ENCODE data around the gene MPEG1.
A peak's percentile ranks its signal among the peaks of the same experiment; 100 is the strongest.

The MPEG1 gene

DNA sequence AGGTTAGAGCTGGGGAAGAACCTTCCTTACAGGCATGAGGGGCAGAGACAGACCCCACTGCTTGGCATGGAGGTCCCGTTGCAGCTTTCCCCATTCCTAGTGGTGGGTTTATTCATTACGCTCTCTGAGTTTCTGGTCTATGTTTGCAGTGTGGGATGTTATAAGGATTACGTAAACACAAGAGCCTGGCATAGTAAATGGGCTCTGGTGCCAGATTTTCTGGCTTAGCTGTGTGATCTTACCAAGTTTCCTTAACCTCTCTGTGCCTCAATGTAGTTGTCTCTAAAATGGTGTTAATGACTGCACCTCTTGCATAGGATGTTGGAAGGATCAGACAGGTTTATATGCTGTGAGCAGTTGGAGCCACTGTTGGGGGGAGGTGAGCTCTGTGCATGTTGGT is 25.7 kb downstream of the MPEG1 start:
- DNase-seq, result no peak

DNA sequence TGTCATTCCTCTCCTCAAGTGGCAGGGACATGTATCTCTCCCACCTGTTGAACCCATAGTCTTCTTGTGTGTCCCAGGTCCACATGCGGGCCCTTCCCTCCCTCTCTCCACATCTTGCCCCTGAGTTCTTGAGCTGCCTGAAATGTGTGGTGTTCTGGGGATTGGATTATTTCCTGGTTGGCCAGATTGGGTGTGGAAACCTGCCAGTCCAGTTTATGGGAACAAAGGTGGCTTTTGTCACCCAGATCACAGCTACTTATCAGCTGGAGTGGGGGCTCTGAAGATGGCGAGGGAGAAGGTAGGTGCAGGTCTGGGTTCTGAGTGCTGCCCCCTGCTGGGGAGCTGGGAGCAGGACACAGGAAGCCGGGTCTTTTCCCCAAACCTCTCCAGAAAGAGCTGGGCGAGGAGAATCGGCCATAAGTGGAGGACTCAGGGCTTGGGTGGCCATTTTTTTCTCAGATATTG is 26.6 kb downstream of the MPEG1 start:
- DNase-seq, result peak; percentile 66

DNA sequence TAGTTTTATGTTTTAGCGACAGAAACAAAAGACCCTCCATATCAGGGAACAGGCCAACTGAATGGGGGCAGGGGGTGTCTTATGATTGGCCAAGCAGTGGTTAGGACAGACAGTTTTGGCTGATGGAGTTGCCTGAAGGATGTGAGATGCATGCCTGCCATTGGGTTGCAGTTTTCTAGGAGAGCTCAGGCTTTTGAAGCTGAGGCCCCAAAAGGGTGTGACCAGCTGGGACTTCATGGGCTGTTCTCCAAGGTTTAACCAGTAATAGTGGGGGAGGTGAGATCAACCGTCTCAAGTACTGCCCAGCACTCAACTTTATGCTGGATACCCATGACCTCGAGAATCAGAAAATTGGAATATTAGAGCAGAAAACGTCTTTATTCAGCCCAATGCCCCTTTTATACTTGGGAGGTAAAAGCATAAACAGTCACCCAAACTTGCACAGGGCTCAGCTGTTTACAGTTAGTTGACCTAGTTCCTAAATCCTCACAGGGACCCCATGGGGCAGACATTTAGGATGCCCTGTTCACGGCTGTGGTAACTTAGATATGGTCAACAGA is 27.3 kb downstream of the MPEG1 start:
- no peak for DNase-seq

DNA sequence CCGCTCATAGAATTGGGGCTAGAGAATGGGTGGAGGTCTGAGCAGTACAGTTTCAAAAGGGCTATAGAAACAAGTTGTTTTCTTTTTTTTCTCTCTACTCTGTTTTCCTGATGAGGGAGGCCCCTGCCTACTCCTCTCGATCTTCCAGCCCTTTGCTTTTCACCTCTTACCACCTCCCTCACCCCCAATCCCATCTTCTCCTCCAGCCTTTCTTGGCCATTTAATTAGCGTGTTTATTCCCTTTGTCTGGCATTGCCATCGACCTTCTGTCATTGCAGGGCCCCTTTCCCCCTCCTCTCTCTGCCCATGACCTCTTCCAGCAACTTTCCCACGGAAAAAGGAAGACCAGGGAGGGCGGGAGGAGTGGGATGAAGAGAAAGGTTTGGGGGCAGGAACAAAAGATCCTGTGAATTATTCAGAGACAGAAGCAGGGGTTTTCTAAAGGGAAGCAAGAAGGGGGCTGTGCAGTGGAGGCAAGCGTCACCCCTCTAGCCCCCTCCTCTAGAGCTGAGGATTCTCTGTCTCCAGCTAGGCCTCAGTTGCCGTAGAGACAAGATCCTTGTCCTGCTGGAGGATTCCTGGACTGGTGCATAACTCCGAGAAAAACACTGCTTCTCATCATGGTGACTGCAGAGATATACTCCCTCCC is 27.9 kb downstream of the MPEG1 start:
- no peak for DNase-seq

DNA sequence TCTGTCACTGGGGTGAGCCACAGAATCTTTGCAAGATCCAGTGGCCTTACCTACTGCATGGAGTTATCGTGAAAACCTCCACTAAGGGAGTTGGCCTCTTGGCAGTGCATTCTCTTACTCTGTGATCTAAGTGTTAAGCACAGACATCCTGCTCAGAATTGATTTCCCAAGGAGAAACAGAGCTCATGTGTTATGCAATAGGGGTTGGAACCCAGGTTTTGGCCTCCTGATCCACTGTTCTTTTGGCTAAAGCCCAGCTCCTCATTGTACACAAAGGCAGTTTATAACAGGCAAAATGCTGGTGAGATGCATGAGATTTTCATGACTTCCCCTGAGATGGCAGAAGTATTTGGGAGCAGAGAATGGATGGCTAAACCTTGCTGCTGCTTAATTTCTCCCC is 29.0 kb downstream of the MPEG1 start:
- no peak for DNase-seq

DNA sequence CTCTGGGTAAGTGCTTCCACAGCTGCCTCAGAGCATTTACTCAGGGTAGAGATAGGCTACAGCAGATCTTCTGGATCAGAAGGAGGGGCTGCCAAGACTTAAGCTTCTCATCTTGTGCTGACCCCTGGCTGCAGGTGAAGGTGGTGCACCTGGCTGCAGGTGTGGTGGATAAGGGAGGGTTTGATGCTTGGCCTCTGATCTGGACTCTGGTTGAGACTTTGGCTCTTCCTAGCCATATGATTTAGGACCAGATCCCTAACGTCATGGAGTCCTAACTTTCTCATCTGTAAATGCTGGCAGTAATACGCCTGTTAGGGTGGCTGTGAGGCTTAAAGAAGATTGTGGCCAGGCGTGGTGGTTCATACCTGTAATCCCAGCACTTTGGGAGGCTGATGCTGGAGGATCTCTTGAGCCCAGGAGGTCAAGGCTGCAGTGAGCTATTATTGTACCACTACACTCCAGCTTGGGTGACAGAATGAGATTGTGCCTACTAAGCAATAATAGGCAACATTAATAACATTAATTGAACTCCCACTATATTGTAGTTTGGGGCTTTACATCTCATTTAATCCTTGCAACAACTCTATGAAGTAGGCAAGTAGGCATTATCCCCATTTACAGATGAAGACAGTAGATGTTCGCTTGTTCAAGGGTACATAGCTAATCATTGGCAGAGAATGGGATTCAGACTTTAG is 30.1 kb downstream of the MPEG1 start:
- peak; percentile 40 for DNase-seq

DNA sequence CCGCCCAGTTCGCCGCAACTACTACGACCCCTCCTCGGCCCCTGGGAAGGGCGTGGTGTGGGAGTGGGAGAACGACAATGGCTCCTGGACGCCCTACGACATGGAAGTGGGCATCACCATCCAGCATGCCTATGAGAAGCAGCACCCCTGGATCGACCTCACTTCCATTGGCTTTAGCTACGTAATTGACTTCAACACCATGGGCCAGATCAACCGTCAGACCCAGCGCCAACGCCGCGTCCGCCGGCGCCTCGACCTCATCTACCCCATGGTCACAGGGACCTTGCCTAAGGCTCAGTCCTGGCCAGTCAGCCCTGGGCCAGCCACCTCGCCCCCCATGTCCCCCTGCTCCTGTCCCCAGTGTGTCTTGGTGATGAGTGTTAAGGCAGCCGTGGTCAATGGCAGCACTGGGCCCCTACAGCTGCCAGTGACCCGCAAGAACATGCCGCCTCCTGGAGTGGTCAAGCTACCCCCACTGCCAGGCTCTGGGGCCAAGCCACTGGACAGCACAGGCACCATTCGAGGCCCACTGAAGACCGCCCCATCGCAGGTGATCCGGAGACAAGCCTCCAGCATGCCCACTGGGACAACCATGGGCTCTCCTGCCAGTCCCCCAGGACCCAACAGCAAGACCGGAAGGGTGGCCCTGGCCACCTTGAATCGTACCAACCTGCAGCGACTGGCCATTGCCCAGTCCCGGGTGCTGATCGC is 30.8 kb downstream of the MPEG1 start:
- DNase-seq, result no peak

DNA sequence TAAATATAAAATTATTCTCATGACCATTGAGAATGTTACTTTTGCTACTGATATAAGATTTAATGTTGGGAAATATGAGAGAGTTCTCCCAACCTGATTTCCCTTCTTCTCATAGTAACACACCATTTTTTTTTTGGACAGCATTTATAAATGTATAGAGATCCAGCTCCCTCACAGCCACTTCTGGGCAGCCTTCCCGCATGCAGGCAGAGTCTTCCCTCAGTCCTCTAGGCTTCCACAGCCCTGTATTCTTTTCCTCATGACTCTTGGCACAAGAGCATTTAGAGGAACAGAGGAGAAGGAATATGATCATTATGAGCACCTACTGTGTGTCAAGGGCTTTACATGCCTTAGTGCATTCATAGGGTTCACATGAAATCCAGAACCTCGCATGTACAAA is 31.8 kb downstream of the MPEG1 start:
- no peak for DNase-seq

DNA sequence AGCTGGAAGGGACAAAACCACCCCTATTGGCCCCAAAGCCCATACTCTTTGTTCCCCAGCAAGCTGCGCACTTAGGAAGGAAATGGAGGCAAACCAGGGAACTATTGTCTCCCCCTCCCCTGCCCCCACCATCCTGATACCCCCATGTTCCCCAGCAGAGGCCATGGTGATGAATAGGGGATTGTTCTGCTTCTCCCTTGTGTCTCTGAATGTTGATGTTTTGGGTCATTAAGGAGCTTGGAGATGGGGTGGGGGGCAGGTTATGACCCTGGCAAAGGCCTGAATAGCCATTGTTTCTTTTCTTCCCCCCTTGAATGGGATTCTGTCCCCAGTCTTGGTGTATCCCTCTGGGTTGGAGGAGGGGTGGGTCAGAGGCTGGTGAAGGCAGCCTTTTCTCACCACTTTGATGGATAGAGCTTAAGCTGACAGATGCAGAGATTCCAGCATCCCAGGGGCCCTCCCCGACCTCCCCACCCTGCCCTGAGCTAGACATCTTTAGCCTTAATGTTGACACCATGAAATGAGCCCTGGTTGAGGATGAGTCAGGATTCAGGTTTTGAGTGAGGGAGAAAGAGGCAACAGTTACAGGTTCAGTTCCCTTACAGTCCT is 32.5 kb downstream of the MPEG1 start:
- no peak for DNase-seq

DNA sequence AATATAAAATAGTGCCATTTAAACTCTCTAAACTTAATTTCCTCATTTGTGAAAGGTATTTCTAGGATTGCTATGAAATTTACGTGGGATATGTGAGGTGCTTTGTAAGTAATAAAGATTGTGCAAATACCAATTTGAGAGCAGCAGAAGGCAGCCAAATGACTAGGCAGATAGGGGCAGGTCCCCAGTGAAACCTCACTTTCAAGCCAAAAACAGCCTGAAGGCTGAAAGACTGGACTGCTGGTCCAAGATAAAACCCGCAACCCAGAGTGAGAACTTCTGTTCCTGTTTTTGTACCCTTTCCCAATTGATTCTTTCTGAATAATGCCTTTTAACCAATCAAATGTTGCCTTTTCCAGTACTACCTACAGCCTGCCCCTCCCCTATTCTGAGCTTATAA is 33.6 kb downstream of the MPEG1 start:
- no peak for DNase-seq

DNA sequence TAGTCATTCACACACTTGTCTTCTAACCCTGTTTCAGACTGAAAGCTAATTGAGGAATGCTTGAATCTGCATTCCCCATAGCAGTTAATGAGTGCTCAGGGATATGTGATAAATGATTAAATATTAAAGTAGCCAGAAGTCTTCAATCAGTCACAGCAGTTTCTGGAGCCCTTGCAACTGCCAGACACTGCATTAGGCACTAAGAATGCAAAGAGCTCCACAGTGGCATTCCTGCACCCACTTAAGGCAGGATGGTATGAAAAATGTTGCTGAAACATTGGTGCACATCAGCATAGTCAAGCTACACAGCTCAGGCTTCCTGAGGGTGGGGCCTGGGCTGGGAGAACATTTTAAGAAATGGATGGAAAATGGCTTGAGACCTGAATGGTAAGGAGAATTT is 34.3 kb downstream of the MPEG1 start:
- DNase-seq, result no peak

DNA sequence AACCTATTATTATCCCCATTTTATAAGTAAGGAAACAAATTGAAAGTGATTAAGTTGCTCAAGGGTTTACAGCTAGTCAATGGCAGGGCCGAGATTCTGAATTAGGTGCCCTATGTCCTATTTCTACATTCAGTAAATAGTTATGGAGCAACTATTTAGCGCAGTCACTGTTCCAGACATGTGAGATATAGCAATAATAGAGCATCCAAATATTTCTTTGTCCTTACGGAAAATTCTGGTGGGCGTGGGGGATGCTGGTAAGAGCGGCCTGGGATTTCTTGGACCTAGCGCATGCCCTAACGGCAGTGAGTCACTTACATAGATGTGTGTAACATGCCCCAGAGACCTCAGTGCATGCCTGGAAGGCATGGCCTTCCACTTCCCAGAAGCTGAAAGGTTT is 36.4 kb downstream of the MPEG1 start:
- no peak for DNase-seq

DNA sequence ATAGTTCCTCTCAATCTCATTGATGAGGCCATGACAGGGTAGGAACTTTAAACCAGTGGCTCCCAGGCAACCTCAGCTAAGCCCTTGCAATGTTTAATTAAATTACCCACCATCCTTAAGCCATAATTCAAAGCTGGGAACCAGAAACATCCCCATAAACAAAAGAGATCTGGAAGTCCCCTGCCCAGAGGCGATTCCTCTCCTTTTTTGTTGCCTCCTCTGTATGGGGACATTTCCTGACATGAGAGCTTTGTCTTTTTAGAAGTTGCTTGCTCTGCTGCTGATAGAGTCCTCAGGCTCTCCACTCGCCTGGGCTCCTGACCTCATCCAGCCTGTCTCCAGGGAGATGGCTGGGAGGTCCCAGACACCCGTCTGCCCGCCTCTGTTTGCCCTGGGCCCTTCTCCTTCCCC is 37.6 kb downstream of the MPEG1 start:
- no peak for DNase-seq

DNA sequence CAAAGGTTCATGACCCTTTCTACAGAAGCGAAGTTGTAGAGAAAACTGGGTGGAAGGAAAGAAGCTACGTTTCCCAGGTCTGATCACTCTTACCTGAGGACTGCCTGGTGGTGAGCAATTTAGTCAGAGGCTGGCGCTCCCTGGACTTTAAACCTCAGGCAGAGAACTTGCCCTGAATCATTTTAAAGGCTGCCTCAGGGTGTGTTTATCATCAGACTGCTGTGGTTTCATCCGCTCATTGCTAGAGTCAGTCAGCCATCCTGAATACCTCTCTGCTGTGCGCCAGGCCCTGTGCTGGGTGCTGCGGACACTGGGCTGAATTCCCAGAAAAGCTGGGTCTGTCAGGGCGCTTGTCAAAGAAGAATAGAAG is 38.1 kb downstream of the MPEG1 start:
- no peak for DNase-seq

DNA sequence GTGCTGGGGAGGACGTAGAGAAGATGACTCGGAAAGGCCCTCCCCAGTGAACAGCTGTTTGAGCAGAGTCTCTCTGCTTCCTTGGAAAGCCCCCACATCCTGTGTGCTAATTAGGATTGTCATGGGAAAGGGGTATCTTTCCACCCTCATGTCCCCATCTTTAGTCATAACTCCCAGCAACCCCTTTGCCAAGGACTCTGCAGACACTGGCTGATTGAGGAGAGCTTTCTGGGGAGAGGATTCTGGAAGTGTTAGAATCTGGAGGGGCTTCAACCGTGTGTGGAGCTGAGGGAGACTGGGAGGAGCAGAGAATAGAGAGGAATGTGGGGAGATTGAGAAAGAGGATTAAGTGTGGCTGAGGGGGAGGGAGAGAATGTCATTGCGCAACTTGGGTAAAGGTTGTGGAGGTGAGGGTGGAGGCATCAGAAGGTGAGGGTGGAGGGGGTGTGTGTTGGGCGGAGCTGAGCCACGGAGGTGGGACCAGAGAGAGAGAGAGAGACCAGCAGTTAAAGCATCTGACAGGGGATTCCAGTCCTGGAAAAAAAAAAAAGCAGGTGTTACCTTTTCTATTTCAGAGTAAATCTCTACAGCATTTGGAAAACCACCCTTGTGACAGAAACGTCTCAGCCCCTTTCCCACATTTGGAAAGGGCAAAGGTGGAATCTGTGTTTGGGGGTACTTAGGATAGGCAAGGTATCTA is 38.6 kb downstream of the MPEG1 start:
- DNase-seq, result no peak

DNA sequence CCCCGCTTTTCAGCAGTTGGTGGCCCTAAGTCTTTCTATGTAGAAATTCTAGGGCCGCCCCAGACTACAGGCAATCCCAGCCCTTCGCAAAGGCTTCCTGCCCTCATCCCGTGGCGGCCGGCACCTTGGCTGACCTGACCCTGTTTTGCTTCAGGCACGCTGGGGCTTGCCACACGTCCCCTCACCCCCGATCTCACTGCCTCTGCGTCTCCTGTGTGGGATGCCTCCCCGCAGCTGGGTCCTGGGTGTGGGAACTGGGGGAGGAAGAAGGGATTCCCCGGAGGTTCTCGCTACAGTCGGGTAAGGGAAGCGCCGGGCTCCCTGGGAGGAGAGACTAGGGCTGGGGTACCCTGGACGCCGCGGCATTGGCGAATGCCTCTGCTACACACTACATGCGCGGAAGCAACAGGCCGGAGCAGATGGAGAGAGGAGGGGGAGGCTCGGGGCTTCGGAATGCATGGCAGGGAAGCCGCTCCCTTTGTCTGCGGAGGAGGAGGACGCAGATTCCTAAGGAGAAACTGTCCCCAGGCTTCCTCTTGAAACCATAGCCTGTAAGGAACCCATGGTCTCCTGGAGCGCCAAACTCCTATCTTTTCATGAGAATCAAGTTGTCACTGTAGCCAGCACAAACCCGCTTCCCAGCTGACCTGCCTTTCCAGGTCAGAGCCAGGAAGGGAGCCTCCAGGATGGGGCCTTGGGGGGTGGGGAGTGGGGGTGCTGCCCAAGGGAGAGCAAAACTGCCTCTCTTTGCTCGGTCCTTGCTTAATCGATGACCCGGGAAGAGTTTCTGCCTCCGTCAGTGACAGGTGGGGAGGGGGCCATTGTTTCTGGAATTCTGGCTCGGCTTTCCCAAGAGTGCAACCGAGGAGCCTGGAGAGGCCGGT is 39.4 kb downstream of the MPEG1 start:
- peak; percentile 18 for DNase-seq

DNA sequence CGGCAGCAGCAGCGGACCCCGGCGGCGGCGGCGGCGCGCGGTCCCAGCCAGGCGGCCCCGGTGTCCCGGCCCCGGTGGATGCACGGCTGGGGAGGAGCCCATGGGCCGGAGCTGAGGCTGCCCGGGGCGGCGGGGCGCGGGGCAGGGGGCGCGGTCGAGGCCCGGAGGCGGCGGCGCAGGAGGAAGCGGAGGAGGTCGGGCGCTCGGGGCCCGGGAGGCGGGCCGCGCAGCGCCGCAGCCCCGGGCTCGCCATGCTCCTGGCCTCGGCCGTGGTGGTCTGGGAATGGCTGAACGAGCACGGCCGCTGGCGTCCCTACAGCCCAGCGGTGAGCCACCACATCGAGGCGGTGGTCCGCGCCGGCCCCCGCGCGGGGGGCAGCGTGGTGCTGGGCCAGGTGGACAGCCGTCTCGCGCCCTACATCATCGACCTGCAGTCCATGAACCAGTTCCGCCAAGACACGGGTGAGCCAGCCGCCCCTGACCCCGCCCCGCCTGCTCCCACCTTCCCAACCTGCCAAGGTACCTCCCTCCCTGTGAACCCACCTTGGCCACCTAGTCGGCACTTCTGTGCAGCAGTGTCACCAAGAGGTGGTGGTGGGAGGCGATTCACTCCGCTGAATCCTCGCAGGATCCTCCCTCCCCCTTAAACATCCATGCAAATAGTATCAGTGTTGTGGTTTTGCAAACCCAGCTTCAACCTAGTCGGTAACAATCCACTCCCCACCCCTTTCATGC is 40.2 kb downstream of the MPEG1 start:
- peak; percentile 36 for DNase-seq

DNA sequence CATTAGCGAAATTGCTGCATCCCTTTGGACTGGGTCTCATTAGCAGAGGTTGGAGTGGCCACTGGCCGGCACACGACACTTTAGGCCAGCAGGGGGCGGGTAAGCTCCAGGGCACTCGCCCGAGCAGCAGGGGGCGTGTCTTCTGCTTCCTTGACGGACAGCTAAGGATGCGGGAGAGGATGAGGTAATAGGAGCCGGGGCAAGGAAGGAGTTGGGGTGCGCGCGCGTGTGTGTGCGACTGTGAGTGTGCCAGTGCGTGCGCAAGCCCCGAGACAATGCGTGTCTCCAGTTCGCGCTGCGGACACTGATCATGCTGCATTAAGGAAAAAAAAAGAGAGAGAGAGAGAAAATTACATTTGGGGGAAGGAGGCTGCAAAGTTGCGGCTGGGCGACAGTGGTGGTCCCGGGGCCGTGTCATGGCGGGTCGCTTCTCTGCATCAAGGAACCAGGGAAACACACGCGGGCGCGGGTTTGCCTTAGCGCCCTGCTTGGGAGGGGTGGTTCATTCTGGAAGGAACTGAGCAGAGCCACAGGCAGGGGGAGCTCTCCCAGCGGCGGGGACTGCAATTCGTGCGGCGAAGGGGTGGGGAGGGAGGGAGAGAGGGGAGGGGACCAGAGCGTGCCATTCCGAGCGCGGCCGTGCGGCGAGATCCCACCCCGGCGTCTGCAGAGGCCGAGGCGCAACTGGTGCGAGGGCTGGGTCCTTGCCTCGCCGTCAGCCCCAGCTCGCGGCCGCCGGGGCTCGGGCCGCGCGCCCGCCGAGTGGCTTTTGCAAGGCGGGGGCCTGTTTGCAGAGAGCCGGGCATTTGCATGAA is 41.0 kb downstream of the MPEG1 start, which contains the start of gene DTX4:
Gene DTX4, plus strand, starts transcription at position 625 of the 815 bp plus-strand sequence. CDS start 464 bp downstream, outside the sequence.
- peak; percentile 94 for DNase-seq

DNA sequence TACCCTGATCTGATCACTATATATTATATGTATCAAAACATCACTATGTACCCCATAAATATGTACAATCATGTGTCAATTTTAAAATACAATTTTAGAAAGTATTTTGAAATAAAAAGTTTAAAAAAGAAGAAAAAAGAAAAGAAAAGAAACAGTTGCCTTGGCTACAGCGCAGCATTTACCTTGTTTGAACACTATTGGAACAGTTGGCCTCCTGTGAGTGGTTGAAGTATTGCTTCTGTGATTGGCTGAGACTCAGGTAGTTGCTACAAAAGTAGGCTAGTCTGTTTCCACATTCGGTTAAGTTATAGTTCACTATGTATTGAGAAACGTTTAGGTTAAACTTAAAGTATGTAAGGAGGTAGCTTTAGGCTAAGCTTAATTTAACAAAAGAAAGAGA is 48.7 kb downstream of the MPEG1 start:
- no peak for DNase-seq

Data from CD4-positive, alpha-beta T cell treated with Interleukin-6 for 4 hours (primary cell).